Measurements from ENCODE around the gene SLC16A1.

SLC16A1 gene

GRCh38 chr1:112879834-112880233 lies 76.2 kb downstream of the SLC16A1 start:
- no peak for TF ChIP-seq CTCF (IDR thresholded peaks at IDR 0.05; ENCODE audit: low read depth, low read length, missing control alignments)
- in situ Hi-C loops (cut with HindIII; ENCODE audit: low pct_ligation_motif_present, low sequenced_read_pairs): no loop called here
- DNase-seq: no peak

GRCh38 chr1:112878321-112878720 lies 77.7 kb downstream of the SLC16A1 start:
- Histone ChIP-seq H3K27ac (no peak overlapping the region), H3K27me3 (replicated peaks) (no peaks in the 10 kb centered on the region), H3K4me3 (ENCODE audit: low read depth, low read length) (no peak overlapping the region), H3K36me3 (replicated peaks) (no peaks in the 10 kb centered on the region)
- TF ChIP-seq CTCF (IDR thresholded peaks at IDR 0.05; ENCODE audit: low read depth, low read length, missing control alignments): no peak
- in situ Hi-C loops (cut with HindIII; ENCODE audit: low pct_ligation_motif_present, low sequenced_read_pairs): no loop called here
- no peak for DNase-seq

More at GRCh38 chr1:112879834-112880233, 76.2 kb downstream of the SLC16A1 start:
- no peaks in the 10 kb centered on the region for H3K27me3 ChIP-seq (replicated peaks)
- no peaks in the 10 kb centered on the region for H3K36me3 ChIP-seq (replicated peaks)
- no peak overlapping the region for H3K4me3 ChIP-seq (ENCODE audit: low read depth, low read length)
- no peak overlapping the region for H3K27ac ChIP-seq

- no peak for DNase-seq
Measured at GRCh38 chr1:112877750-112878149, 78.2 kb downstream of the SLC16A1 start.

GRCh38 chr1:112876315-112876714 lies 79.7 kb downstream of the SLC16A1 start:
- TF ChIP-seq CTCF (IDR thresholded peaks at IDR 0.05; ENCODE audit: low read depth, low read length, missing control alignments): no peak
- Histone ChIP-seq H3K36me3 (replicated peaks) (no peaks in the 10 kb centered on the region), H3K27ac (no peak overlapping the region), H3K27me3 (replicated peaks) (no peaks in the 10 kb centered on the region), H3K4me3 (ENCODE audit: low read depth, low read length) (no peak overlapping the region)
- in situ Hi-C loops (cut with HindIII; ENCODE audit: low pct_ligation_motif_present, low sequenced_read_pairs): no loop called here
- no peak for DNase-seq

More at GRCh38 chr1:112877750-112878149, 78.2 kb downstream of the SLC16A1 start:
- Histone ChIP-seq H3K36me3 (replicated peaks) (no peaks in the 10 kb centered on the region), H3K27ac (no peak overlapping the region), H3K27me3 (replicated peaks) (no peaks in the 10 kb centered on the region), H3K4me3 (ENCODE audit: low read depth, low read length) (no peak overlapping the region)
- TF ChIP-seq CTCF (IDR thresholded peaks at IDR 0.05; ENCODE audit: low read depth, low read length, missing control alignments): no peak
- in situ Hi-C loops (cut with HindIII; ENCODE audit: low pct_ligation_motif_present, low sequenced_read_pairs): no loop called here

GRCh38 chr1:112872551-112872962 lies 83.4 kb downstream of the SLC16A1 start:
- H3K27me3 ChIP-seq (replicated peaks): no peaks in the 10 kb centered on the region
- H3K27ac ChIP-seq: no peak overlapping the region
- H3K4me3 ChIP-seq (ENCODE audit: low read depth, low read length): no peak overlapping the region
- DNase-seq: no peak
- in situ Hi-C loops (cut with HindIII; ENCODE audit: low pct_ligation_motif_present, low sequenced_read_pairs): no loop called here
- no peak for TF ChIP-seq CTCF (IDR thresholded peaks at IDR 0.05; ENCODE audit: low read depth, low read length, missing control alignments)
- no peaks in the 10 kb centered on the region for H3K36me3 ChIP-seq (replicated peaks)

- Histone ChIP-seq H3K27ac (no peak overlapping the region), H3K36me3 (replicated peaks) (no peaks in the 10 kb centered on the region), H3K4me3 (ENCODE audit: low read depth, low read length) (no peak overlapping the region), H3K27me3 (replicated peaks) (no peaks in the 10 kb centered on the region)
- in situ Hi-C loops (cut with HindIII; ENCODE audit: low pct_ligation_motif_present, low sequenced_read_pairs): no loop called here
- TF ChIP-seq CTCF (IDR thresholded peaks at IDR 0.05; ENCODE audit: low read depth, low read length, missing control alignments): no peak
- DNase-seq: no peak
Measured at GRCh38 chr1:112870887-112871646, 84.9 kb downstream of the SLC16A1 start.
